ENCODE data around the gene DNAJB6. TPM values are rescaled to one million over a fixed set of nuclear protein-coding genes. Genes with fewer than 3 reads are reported as not detected.
A peak's percentile ranks its signal among the peaks of the same experiment; 100 is the strongest.

Gene DNAJB6
- total RNA-seq, 1 donor from 2014 or later: 97.2 TPM

DNA sequence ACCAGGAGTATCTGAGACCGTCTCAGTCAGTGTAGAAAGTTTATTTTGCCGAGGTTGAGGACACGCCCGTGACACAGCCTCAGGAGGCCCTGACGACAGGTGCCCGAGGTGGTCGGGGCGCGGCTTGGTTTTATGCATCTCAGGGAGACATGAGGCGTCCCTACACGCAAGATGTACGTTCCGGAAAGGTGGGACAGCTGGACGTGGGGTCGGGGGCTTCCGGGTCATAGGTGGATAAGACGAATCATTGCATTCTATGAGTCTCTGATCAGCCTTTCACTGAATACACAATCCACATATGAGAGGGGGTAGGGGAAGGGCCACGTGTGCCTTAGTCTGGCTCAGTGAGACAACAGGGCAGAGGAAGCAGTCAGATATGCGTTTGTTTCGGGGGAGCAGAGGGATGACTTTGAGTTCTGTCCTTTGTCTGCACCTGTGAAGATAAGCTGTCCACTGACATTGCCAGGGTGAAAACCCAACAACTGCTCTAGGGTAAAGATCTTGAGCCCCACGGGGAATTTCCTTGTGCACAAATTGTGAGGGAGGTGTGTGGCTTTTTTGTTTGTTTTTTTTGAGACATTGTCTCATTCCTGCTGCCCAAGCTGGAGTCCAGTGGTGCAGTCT, 66.2 kb downstream of the DNAJB6 start:
- TF ChIP-seq, protein P1, sequence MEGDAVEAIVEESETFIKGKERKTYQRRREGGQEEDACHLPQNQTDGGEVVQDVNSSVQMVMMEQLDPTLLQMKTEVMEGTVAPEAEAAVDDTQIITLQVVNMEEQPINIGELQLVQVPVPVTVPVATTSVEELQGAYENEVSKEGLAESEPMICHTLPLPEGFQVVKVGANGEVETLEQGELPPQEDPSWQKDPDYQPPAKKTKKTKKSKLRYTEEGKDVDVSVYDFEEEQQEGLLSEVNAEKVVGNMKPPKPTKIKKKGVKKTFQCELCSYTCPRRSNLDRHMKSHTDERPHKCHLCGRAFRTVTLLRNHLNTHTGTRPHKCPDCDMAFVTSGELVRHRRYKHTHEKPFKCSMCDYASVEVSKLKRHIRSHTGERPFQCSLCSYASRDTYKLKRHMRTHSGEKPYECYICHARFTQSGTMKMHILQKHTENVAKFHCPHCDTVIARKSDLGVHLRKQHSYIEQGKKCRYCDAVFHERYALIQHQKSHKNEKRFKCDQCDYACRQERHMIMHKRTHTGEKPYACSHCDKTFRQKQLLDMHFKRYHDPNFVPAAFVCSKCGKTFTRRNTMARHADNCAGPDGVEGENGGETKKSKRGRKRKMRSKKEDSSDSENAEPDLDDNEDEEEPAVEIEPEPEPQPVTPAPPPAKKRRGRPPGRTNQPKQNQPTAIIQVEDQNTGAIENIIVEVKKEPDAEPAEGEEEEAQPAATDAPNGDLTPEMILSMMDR (conservative IDR thresholded peaks at IDR 0.05): no peak
- peak overlapping the region; percentile 71 for H3K27ac Mint-ChIP-seq

DNA sequence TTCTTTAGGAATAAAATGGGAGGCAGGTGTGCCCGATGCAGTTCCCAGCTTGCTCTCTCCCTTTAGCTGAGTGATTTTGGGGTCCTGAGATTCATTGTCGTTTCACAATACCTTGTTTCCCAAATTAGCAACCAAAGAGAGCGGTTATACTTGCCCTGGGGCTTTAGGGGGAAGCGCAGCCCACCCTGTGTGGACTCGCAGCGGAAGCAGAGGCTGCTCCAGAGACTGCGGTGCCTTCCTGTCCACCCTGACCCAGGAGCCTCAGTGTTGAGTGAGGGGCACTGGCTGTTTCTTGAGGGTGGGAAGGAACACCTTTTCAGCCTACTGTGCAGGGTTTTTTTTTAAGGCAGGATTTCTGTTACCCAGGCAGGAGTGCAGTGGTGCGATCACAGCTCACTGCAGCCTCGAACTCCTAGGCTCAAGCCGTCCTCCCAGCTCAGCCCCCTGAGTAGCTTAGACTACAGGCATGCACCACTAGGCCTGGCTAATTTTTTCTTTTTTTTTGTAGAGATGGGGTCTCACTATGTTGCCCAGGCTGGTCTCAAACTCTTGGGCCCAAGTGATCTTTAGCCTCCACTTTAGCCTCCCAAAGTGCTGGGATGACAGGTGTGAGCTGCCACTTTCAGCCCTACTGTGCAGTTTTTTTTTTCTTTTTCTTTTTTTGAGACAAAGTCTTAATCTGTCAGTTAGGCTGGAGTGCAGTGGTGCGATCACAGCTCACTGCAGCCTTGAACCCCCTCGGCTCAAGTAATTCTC, 67.0 kb downstream of the DNAJB6 start:
- Mint-ChIP-seq H3K27me3 (no peaks in the 10 kb centered on the region), H3K4me3 (no peak overlapping the region), H3K9me3 (no peaks in the 10 kb centered on the region), H3K4me1 (ENCODE audit: unreplicated experiment) (peaks cover 4% of the 10 kb centered on the region), H3K27ac (no peak overlapping the region), H3K36me3 (peaks cover 11% of the 10 kb centered on the region)
- TF ChIP-seq, protein P1 (conservative IDR thresholded peaks at IDR 0.05): no peak
- no peak for DNase-seq (ENCODE audit: extremely low spot score, unreplicated experiment)

More for the DNA sequence above, 66.2 kb downstream of the DNAJB6 start:
- DNase-seq (ENCODE audit: extremely low spot score, unreplicated experiment): no peak
- Mint-ChIP-seq H3K27me3 (no peaks in the 10 kb centered on the region), H3K4me1 (ENCODE audit: unreplicated experiment) (peaks cover 10% of the 10 kb centered on the region), H3K9me3 (no peaks in the 10 kb centered on the region), H3K36me3 (peaks cover 17% of the 10 kb centered on the region), H3K4me3 (no peak overlapping the region)

DNA sequence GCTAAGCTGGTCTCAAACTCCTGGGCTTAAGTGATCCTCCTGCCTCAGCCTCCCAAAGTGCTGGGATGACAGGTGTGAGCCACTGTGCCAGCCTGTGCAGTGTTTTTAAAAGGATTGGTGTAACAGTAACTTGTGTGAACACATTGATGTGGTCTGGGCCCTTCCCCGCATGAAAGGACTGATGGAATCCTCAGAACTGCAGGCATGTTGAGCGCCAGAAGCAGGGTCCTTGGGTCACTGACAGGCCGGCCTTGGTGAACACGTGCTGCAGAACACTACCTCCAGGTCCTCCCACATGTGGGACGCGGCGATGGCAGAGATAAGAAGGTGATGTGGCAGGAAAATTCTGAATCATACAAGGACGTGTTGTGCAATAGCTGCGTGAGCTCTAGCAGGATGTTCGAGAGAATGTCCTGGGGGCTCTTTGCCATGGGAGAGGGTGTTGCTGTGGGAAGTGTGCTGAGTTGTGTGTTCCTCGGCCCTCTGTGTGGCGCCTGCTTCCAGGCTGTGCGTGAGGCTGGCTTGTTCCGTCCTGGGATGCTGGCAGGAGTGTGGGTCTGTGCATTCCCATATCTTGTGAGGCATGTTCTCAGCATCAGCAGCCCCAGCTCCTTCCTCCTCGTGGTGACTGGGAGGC, 68.2 kb downstream of the DNAJB6 start:
- no peak for DNase-seq (ENCODE audit: extremely low spot score, unreplicated experiment)
- Mint-ChIP-seq H3K4me1 (ENCODE audit: unreplicated experiment) (peaks cover 4% of the 10 kb centered on the region), H3K4me3 (no peak overlapping the region), H3K36me3 (peaks cover 9% of the 10 kb centered on the region), H3K27ac (peak overlapping the region; percentile 55), H3K9me3 (no peaks in the 10 kb centered on the region), H3K27me3 (no peaks in the 10 kb centered on the region)
- TF ChIP-seq, protein P1 (conservative IDR thresholded peaks at IDR 0.05): no peak

DNA sequence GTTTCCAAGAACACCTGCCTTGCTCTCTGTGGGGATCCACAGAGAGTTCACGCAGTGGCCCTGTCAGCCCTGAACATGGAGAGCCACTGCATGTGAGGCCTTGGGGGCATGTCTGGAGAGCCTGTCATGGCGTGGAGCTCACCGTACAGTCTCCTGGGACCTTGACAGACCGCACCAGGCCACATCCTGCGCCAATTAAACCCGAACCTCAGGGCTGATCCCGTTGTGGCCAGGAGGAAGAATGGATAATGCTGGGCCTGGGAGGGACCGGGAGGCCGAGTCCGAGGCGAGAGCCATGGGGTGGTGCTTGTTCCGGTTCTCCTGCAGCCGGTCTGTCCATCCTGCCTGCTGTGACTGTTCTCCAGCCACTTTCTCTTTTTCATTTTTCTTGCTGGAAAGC, 68.7 kb downstream of the DNAJB6 start:
- no peak for DNase-seq (ENCODE audit: extremely low spot score, unreplicated experiment)
- no peaks in the 10 kb centered on the region for H3K9me3 Mint-ChIP-seq
- no peaks in the 10 kb centered on the region for H3K27me3 Mint-ChIP-seq
- peaks cover 9% of the 10 kb centered on the region for H3K36me3 Mint-ChIP-seq
- TF ChIP-seq, protein P1 (conservative IDR thresholded peaks at IDR 0.05): no peak
- peaks cover 4% of the 10 kb centered on the region for H3K4me1 Mint-ChIP-seq (ENCODE audit: unreplicated experiment)
- H3K27ac Mint-ChIP-seq: no peak overlapping the region
- no peak overlapping the region for H3K4me3 Mint-ChIP-seq

DNA sequence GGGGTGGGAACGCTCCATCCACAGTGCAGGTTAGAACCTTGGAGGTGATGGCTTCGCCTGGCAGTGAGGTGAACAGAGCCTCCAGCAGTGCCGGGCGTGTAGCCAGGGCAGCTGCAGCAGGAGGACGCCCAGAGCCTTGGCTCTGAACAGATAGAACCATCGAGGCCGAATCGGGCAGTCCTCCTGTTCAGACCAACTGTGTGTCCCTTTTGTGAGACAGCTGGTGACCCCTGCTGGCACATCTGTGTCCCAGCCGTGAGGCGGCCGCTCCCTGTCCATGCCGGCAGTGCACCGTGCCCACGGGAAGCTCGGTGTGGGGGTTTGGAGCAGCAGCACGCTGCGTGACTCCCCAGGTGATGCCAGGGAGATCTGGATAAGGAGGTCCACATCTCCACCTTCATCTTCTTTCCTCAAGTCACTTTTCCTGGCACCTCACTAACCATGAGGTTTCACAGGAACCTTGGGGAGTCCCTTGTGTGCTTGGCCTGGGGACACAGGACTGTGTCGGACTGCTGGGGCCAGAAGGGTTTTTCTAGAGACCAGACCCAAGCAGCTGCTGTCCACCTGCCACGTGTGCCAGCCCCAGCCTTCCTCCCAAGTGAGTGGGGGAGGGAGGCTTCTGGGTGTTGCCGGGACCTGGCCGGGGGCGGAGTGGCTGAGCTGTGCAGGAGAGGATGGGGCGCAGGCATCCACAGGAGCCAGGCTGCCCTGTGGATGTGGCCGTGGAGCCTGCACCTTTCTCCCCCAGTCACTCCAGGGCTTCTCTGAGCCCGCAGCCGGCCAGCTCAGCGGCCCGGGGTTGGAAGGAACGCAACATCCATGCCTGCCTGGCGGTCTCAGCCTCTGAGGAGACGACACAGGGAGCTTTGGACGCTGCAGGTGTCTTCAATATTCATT, 69.4 kb downstream of the DNAJB6 start:
- Mint-ChIP-seq H3K27ac (no peak overlapping the region), H3K36me3 (peaks cover 7% of the 10 kb centered on the region), H3K4me3 (no peak overlapping the region), H3K27me3 (no peaks in the 10 kb centered on the region), H3K9me3 (no peaks in the 10 kb centered on the region), H3K4me1 (ENCODE audit: unreplicated experiment) (peaks cover 4% of the 10 kb centered on the region)
- TF ChIP-seq, protein P1 (conservative IDR thresholded peaks at IDR 0.05): no peak
- DNase-seq (ENCODE audit: extremely low spot score, unreplicated experiment): no peak
